SIG-M5 treated with dmso at 0.1 percent for 504 hours (cell line): ENCODE data around the gene ZNF774.
"Not testable (repeated sequence)": the region's sequence is repeated elsewhere in the genome, so short reads cannot be mapped to it uniquely, and the experiment has no call there.

Source experiments
- DNase-seq: peaks from one replicate; lab custom pipeline; 2025; ENCODE audit not compliant: unreplicated experiment; lab: John Stamatoyannopoulos, UW

The ZNF774 gene

DNA sequence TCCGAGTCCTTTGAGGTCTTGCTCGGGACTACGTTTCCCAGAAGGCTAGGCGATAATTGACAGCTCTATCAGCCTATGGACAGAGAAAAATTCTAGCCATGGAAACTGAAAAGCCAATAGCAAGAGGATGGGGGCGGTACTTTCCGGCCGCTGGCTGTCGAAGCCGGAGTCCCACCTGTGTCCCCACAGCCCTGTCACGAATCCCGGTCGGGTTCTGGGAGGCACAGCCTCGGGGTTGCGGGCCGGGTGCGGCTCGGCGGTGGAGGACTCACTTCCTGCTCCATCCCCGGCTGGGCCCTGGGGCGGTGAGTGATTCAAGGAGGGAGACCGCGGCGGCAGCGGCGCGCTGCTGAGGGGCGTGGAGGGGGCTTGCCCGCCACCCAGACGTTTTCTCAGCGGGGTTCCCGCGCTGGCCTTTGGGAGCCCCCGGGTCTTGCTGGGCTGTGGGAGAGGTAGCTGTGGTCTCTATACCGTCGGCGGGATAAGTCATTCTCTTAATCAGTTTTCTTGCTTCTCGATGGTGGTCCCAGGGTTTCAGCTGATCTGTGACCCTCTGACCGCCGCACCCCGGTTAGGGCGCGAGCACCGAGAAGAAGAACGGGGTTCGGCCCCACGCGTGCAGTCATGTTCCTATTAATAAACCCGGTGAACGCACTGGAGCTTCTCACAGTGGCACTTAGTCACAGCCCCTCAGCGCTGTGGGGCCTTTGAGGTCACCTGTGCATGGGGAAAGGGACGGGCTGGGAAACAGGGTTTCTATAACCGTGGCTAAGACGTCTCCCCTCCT is at the start of gene ZNF774:
TSS of gene ZNF774 (plus strand) at position 178 of the 787 bp plus-strand sequence. CDS start 2,377 bp downstream, outside the sequence.
- peak; percentile 94 for DNase-seq

DNA sequence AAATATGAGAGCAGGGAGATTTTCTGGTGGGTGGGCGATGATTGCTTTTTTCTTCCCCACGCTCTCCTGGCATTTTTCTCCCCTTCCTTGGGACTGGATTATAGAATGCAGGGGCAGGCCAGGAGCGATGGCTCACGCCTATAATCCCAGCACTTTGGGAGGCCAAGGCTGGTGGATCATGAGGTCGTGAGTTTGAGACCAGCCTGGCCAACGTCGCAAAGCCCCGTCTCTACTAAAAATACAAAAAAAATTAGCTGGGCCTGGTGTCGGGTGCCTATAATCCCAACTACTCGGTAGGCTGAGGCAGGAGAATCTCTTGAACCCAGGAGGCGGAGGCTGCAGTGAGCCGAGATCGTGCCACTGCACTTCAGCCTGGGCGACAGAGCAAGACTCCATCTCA is 46.7 kb upstream of the ZNF774 start:
- not testable (repeated sequence) for DNase-seq

DNA sequence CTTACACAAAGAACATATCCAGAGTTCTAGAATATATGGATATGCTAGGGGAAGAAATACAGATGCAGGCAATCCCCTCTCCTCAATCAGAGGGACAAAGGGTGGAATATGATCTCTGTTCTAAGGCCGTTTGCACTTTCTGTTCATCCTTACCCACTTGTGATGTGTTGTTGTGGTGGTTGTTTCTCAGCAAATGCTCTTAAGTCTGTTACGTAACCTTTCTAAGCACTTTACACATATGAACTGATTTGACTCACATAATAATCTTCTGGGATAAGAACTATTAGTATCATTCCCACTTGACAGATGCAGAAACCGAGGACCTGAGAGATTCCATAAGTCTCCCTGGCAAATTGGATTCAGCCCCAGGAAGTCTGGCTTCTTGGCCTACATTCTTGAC is 46.2 kb upstream of the ZNF774 start:
- peak; percentile 36 for DNase-seq

DNA sequence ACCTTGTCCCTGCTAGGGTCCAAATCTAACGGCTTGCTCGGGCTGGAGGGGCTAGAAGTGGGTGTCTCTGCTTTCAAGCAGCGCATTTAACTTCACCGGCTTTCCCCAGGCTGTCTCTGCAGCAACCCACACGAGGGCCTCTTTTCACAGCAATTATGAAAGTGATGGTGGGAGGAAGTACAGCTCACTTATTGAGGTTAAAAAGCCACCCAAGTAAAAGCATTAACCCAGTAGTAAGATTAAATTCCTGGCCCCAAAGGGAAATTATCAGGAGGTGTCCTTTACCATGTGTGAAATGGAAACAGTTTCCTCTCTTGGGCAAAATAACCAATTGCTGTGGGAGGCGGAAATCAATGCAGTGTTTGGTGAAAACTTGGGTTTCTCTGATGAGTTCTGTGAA is 45.5 kb upstream of the ZNF774 start:
- peak; percentile 65 for DNase-seq

DNA sequence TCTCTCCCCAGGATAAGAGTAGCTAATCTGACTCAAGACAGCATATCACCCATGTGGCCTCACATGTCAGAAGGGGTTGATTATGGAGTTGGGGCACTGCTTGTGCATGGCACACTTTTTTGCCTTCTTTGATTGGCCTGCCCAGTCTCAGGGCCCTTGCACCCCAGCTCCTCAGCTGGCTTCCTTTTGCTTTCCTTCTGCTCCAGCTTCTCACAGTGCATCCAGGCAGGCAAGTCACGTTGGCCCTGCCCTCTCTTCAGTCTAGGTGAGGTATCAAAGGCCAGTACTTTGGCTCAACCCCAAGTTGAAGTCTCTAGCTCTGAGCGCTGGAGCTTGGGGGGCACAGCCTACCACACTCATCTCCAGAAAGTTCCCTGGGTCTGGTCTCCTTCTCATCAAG is 44.4 kb upstream of the ZNF774 start:
- no peak for DNase-seq

DNA sequence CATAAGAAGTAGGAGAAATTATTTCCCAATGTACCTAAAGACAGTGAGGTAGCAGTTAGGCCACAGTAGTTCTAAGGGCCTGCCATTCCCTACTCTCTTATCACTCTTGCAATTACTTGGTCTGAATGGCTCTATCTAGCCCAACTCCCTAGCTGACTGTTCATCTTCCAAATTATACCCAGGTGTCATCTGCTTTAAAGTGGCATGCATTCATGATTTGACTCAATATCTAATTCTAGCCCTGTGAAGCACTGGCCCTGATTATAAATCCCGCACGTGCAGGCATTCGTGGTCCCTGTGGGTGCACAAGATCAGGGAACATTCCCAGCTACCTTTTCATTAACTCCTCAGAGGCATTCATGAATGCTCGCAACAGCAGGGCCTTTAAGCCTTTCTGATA is 43.1 kb upstream of the ZNF774 start:
- DNase-seq = no peak

DNA sequence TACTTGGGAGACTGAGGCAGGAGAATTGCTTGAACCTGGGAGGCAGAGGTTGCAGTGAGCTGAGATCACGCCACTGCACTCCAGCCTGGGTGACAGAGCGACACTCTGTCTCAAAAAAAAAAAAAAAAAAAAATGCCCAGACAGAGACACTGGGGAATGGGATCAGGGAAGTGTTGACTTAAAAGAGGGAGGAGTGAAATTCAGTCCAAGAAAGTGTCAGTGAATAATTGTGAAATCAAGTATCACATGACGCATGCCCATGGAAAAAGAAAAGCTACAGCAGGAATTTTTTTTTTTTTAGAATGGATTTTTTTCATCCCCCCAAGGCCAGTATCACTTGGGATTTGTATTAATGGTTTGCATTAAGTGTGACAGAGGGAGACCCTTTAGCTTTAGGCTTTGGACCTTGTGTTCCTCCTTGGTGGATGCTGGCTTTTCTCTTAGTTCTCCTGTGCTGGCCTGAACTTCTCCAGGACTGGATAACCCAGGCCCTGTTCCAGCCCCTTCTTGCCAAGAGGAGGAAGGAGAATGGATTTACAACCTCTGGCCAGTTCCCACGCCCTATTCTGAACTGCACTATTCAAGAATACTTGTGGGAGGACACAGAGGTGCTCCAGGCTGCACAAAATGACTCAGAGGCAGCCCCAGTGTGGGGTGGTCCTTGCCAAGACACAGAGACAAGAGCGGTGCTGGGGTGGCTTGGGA is 36.7 kb upstream of the ZNF774 start:
- DNase-seq = no peak

DNA sequence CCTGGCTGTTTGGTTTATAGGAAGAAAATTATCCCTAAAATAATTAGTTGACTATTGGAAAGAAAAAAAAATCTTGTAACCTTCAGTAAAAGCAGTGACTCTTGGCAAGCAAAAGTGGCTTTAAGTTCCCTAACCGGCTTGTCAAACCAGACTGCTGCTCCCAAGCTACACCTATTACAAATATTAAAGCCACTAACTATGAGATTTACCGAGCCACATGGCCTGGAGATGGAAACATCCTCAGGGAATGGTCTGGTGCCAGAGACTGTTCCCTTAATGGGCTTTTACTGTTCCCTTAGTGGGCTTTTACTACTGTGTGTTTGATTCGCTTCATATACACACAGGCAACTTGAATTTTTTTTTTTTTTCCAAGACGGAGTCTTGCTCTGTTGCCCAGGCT is 35.9 kb upstream of the ZNF774 start:
- DNase-seq = peak; percentile 22

DNA sequence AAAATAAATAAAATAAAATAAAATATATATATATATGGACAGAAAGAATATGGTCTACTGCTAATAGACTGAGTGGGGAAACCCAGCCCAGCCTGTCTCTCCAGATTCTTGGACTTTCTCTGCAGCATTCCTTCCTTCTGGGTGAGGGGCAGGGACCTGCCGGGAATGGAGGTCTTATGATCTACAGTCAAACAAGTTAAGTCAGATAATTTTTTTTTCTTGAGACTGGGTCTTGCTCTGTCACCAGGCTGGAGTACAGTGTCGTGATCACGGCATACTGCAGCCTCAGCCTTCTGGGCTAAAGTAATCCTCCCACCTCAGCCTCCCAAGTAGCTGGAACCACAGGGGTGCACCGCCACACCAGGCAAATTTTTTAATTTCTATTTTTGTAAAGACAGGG is 33.5 kb upstream of the ZNF774 start:
- no peak for DNase-seq

DNA sequence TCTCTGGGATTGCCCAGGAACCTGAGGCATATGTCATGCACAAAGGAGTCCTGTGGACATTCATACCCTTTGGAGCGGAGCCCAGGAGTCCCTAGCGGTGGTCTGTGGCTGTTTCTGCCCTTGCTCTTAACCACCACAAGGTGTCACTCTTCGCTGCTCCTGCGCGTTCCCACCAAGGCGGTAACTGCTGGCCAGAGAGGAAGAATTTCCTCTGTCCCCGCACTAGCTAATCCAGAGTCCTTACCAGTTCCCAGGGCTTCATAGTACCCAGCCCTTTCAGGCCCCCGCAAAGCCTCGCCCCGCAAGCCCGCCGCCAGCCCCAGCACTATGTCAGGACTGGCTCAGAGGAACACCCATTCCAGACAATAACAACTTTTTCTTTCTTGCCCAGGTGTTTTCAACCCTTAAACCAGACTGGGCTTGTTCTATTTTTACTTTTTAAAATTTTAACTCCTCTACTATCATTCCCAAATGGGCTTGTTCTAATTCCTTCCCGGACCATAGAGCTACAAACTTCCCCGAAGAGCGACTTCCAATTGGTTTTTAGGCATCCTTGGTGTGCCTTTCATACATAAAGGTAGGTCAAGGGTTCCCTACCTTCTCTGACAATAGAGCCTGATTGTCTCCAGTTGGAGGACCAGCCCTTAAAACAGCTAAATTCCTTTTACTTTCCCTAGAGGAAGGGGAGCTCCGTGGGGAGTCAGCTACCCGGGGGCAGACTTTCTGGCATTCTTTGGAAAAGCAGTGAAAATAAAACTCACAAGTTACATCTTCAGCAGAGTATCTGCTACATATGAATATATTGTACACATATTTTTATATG is 31.8 kb upstream of the ZNF774 start:
- peak; percentile 80 for DNase-seq

DNA sequence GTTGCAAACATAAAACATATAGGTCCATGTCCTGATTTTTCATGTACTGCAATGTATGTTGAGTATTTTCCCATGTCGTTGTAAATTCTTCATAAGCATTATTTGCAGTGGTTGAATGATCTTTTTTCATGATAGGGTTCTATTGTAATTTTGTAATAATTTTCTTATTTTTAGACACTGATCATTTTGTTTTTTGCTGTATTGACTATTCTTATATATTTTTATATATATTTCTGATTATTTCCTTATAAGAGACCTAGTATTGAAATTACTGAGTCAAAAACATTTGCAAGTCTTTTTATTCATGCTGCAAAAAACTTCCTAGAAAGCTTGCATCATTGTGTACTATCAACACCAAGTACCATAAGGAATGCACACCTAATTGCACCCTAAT is 31.2 kb upstream of the ZNF774 start:
- DNase-seq = no peak

DNA sequence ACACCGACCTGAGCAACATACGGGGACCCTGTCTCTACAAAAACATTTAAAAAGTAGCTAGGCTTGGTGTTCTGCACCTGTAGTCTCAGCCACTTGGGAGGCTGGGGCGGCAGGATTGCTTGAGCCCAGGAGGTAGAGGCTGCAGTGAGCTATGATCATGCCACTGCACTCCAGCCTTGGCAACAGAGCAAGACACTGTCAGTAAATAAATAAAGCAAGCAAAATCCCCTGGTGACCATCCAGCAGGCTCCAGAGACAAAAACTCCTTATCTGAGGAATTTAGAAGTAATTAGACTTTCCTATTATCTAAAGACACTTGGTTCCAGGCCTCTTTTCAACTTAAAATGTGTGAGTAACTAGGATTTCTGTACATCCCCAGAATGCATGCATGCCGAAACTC is 29.5 kb upstream of the ZNF774 start:
- no peak for DNase-seq

DNA sequence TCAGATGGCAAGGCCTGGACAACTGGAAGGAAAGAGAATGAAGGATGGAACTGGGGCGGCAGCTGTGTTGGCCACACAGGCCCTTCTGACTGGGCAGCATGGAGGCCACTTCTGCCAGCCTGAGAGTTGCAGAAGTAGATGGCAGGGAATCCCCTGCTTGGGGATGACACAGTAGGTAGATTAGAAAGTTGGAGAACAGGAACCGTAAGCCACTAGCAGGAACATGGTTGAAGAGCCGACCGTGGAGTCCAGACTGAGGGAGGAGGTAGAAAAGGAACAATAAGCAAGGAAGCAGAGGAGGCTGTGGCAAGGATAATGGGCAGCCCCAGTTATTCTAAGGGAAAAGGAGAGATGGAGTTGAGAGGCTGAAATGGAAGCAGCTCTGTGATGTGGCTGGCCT is 26.4 kb upstream of the ZNF774 start:
- no peak for DNase-seq

DNA sequence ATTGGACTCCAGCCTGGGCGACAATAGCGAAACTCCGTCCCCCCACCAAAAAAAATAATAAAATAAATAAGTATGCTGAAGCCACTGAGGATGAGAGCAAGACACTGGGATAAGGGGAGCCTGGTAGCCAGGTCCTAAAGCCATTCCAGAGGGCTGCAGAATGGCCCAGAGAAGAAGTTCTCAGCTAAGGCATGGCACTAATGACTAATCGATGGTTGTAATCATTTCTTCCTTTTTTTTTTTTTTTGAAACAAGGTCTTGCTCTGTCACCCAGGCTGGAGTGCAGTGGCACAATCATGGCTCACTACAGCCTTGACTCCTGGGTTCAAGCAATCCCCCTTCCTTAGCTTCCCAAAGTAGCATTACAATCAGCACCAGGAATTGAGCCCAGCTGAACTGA is 25.6 kb upstream of the ZNF774 start:
- DNase-seq = no peak

DNA sequence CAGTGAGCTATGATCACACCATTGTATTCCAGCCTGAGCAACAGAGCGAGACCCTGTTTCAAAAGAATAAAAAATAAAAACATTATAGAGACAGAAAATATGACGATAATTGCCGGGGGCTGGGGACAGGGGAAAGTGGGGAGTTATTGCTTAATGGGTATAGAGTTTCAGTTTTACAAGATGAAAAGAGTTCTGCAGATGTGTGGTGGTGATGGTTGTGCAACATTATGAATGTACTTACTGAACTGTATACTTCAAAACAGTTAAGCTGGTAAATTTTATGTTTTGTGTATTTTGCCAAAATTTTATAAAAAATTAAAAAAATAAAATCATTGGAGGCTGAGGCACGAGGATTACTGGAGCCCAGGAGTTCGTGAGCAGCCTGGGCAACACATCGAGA is 24.8 kb upstream of the ZNF774 start:
- peak; percentile 90 for DNase-seq

DNA sequence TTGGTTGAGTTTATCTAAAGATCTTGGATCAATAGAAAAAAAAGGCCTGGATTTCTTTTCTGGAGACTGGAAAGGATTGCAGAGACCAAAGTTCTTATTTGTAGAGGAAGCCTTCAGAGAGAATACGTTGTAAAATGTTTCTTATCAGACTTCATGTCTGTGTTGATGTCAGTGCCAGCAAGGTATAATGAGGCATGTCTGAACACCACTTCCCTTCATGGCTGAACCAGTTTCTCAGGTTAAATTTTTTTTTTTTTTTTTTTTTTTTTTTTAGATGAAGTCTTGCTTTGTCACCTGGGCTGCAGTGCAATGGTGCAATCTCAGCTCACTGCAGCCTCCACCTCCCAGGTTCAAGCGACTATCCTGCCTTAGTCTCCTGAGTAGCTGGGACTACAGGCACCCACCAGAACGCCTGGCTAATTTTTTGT is 17.8 kb upstream of the ZNF774 start:
- no peak for DNase-seq

DNA sequence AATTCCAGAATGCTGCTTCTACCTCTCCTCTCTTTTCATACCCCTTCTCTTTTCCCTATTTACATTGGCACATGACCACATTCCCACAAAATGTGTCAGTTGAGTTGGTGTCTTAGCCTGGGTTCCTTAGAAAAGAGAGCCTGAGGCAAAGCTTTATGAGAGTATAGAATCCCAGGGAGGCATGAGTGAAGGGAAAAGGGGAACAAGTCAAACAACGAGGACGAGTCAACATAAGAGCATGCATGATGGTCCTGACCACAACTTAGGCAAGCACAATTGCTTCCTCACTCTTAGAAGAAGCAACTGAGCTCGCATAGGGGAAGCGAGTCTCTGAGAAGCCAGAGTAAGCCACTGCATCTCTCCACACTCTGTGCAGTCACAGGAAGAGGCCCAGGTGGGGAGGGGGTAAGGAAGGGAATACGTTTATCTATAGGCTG is 15.4 kb upstream of the ZNF774 start:
- peak; percentile 93 for DNase-seq

DNA sequence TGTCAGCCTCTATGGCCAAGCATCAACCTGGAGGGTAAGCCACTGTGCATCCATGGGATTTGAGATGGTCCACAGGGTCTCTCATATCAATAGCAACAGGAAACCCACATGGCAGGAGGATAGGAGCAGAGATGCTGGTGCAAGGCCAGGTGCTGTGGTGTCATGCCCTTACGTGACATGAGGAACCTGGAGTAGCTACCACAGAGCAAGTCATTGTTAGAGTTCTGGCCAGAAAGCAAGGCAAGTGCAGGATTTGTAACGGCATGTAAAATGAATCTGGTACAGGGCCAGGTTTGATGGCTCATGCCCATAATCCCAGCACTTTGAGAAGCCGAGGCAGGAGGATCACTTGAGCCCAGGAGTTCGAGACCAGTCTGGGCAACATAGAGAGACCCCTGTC is 14.8 kb upstream of the ZNF774 start:
- no peak for DNase-seq

DNA sequence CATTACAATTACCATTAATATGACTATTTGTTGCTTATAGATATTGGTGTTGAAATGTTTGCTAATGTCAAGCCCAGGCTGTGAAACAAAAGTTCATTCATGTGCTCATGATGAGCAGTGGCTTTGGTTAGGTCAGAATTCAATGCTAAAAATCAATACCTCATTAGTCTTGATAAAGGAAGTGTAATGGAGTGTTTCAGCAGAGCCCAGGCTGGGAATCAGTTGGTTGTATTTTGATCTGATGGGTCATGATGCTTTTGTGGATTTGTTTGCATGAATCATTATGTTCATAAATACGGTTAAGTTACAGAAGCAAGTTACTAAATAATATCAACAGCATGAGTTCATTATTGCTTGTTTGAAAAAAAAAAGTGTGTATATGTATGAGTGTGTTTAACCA is 13.6 kb upstream of the ZNF774 start:
- DNase-seq = no peak

DNA sequence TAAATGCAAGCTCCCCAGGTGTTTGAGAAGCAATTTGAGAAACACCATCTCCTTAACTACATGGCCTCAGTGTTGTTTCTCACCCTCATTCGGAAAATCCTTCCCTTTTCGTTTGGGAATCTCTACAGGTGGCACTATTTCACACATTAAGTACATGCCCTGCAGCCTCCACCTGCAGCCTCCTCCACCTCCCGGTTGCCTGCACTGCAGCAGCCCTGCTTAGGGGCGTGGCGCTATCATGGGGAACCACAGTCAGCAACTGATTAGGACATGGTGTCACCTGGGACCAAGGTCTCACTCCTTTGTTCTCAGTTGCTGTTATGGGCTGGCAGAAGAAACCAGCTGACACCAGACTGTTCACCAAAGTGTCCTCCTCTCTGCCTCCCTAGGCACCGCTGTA is 11.7 kb upstream of the ZNF774 start:
- no peak for DNase-seq

DNA sequence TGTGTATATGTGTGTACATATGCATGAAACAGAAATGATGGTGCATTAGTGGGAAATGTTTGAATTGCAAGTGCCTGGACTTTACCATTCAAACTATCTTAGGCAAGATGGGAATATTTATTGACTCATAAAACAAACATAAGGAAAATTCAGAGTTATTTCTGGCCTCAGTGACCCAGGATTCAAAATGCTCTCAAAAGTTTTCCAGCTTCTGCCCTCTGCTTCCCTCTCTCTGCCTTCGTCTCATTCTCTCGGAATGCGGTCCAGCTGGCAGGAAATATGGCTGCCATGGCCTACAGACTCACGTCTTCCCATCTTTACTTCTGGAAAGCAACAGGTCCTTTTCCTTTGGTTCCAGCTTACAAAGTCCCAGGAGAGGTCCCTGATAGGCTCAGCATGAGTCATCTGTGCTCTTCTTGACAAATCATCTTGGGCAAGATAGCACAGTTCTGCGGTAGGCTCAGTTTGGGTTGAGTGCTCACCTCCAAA is 8.7 kb upstream of the ZNF774 start:
- DNase-seq = no peak
